ENCODE measurements around the gene CLTA. TPM values are rescaled to one million over a fixed set of nuclear protein-coding genes. Genes with fewer than 3 reads are reported as not detected.

CLTA gene
- polyA plus RNA-seq, 2 of the 4 experiments (the other 2 are of a cell fraction), result 291 to 312 TPM

GRCh38 chr9:36142510-36143244 lies 48.0 kb upstream of the CLTA start:
- H3K4me2 ChIP-seq, result no peak overlapping the region
- ATAC-seq (no peak), DNase-seq (ENCODE audit: low read depth in 1 of 2, low spot score in 1 of 2) (no peak), FAIRE-seq (no peak)
- TF ChIP-seq MYC (IDR thresholded peaks at IDR 0.05; ENCODE audit: borderline replicate concordance, low read length), result no peak
- TF ChIP-seq SMC3 (IDR thresholded peaks at IDR 0.05), result no peak
- no peak for TF ChIP-seq REST (IDR thresholded peaks at IDR 0.05)
- TF ChIP-seq ZC3H11A (IDR thresholded peaks at IDR 0.05), result no peak
- TF ChIP-seq POLR2AphosphoS2 (conservative IDR thresholded peaks at IDR 0.05; ENCODE audit: low read length), result no peak
- TF ChIP-seq HDAC2 (IDR thresholded peaks at IDR 0.05), result no peak
- no peak for TF ChIP-seq CEBPB (IDR thresholded peaks at IDR 0.05)
- TF ChIP-seq CTCF (IDR thresholded peaks at IDR 0.05), result no peak
- TF ChIP-seq POLR2A (IDR thresholded peaks at IDR 0.05; ENCODE audit: low read length), result no peak
- TF ChIP-seq RAD21 (conservative IDR thresholded peaks at IDR 0.05 in 1 of 2, IDR thresholded peaks at IDR 0.05 in 1 of 2), result no peak
- no peak for TF ChIP-seq ESRRA (IDR thresholded peaks at IDR 0.05; ENCODE audit: borderline replicate concordance, low read length)
- no peak for TF ChIP-seq CBX2 (IDR thresholded peaks at IDR 0.05; ENCODE audit: borderline replicate concordance, low read depth)
- TF ChIP-seq EHMT2 (IDR thresholded peaks at IDR 0.05; ENCODE audit: low read depth), result no peak
- TF ChIP-seq HOXA7 (CRISPR knock-in tag; IDR thresholded peaks at IDR 0.05), result no peak
- TF ChIP-seq ZSCAN20 (CRISPR knock-in tag; IDR thresholded peaks at IDR 0.05), result no peak
- TF ChIP-seq ZFP36 (IDR thresholded peaks at IDR 0.05; ENCODE audit: borderline replicate concordance, partially characterized antibody), result no peak
- no peak for TF ChIP-seq E2F6 (IDR thresholded peaks at IDR 0.05; ENCODE audit: borderline replicate concordance, low read depth)
- TF ChIP-seq ZNF302 (CRISPR knock-in tag; IDR thresholded peaks at IDR 0.05), result no peak
- H3K9me3 ChIP-seq, result peaks cover 12% of the 10 kb centered on the region; the same call in 2 of the 3 replicates
- CTCF ChIA-PET, result interaction anchor here (0.7 to 9.9 kb wide), 11 partner anchors 8 to 121 kb away, joined by 3 to 176 read pairs (median 8); partner anchors contain the start of genes CCIN and CLTA
- peak overlapping the region in 1 of 2 experiments; percentile 43; a peak in 1 of 6 replicates for H3K27ac ChIP-seq
- H3K4me1 ChIP-seq, result peaks cover 7% of the 10 kb centered on the region; the same call in 1 of the 3 replicates
- POLR2A ChIA-PET, result no interaction called here
- 68% methylated on average over 12 of the region's 12 CpGs for WGBS (ENCODE audit: missing lambda C conversion rate)
- no peak overlapping the region for H3K4me3 ChIP-seq

GRCh38 chr9:36143245-36143641 lies 47.5 kb upstream of the CLTA start:
- ChIA-PET CTCF (interaction anchor here (1.0 to 9.9 kb wide), 9 partner anchors 19 to 197 kb away, joined by 3 to 176 read pairs (median 4); partner anchors contain the start of genes CCIN and CLTA), POLR2A (no interaction called here)
- peaks cover 13% of the 10 kb centered on the region for H3K4me1 ChIP-seq
- no peak overlapping the region for H3K4me2 ChIP-seq
- peaks cover 12% of the 10 kb centered on the region; the same call in 2 of the 3 replicates for H3K9me3 ChIP-seq
- ATAC-seq (no peak), FAIRE-seq (no peak), DNase-seq (ENCODE audit: low read depth in 1 of 2, low spot score in 1 of 2) (no peak)
- no peak overlapping the region for H3K4me3 ChIP-seq
- TF ChIP-seq RARB (CRISPR knock-in tag; IDR thresholded peaks at IDR 0.05) (no peak), JUN (IDR thresholded peaks at IDR 0.05) (no peak), BCL3 (IDR thresholded peaks at IDR 0.05) (no peak), ZFP36 (IDR thresholded peaks at IDR 0.05; ENCODE audit: borderline replicate concordance, partially characterized antibody) (peak; percentile 53)
- 0 out of 6 replicates have a peak overlapping the region, but pooled peaks of 1 of the 2 experiments have one; percentile 43 for H3K27ac ChIP-seq
- 79% methylated on average over 13 of the region's 13 CpGs for WGBS (ENCODE audit: missing lambda C conversion rate)

Data from A549 (cell line).